MV-4-11 (cell line): ENCODE results near the gene CERK.

ENCODE experiments used
- DNase-seq: peaks from one replicate; lab custom pipeline; 2025; lab: John Stamatoyannopoulos, UW

The CERK gene

GRCh38 chr22:46764779-46765485 lies 26.9 kb upstream of the CERK start:
- no peak for DNase-seq

DNA sequence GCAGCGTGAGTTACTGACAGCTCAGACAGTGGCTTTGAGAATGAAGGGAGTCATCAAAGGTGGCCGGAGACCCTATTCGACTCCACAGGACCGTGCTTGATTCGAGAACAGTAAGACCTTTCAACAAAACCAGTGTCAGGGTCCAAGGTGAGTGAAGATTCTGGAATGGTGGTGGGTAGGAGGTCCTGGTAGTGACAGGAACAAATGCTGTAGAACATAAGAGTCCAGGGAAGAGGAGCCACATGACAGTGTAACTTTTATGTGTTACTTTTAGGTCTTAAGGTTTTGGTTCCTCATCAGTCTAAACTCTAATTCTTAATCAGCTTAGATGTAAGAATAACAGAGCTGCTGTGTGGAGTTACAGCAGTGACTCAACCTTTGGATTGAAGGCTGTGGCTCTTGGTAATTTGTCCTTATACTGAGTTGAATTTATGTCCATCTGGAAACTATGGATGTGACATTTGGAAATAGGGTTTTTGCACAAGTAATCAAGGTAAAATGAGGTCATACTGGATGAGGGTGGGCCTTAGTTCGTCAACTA lies 26.2 kb upstream of the CERK start:
- DNase-seq: peak; percentile 43

DNA sequence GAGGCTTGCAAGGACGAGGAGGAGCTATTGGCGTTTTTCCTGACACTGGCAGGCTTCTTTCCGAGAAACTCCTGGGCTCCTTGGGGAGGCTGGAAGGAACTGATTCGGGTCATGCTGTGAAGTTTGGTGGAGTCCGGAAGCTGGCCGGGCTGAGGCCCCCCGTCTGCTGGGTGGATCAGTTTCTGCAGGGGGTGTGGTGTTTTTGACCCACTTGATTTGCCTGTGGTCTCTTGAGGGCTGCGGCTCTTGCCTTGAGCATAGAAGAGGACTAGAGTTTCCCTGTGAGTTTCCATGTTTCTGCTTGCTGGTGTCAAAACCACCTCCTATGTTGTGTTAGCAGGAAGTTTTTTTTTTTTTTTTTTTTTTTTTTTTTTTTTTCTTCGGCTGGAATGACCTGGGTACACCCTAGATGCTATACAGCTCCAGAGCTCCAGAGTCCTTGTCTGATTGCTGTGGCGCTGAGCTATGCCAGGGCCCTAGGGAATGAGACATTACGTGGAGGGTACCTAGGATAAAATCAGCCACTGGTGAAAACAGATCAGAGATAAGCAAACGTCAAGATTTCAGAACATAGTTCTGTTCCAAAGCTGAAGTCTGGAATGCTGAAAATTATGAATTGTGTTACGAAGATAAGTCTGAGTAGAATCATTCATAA lies 25.1 kb upstream of the CERK start:
- DNase-seq: no peak

GRCh38 chr22:46762238-46763050 lies 24.4 kb upstream of the CERK start, which contains the start of gene TBC1D22A:
TSS of gene TBC1D22A (plus strand) at chr22:46762650. CDS start at chr22:46762787, 137 bp downstream.
- DNase-seq: peak; percentile 92

GRCh38 chr22:46761539-46762237 lies 23.6 kb upstream of the CERK start:
- no peak for DNase-seq

DNA sequence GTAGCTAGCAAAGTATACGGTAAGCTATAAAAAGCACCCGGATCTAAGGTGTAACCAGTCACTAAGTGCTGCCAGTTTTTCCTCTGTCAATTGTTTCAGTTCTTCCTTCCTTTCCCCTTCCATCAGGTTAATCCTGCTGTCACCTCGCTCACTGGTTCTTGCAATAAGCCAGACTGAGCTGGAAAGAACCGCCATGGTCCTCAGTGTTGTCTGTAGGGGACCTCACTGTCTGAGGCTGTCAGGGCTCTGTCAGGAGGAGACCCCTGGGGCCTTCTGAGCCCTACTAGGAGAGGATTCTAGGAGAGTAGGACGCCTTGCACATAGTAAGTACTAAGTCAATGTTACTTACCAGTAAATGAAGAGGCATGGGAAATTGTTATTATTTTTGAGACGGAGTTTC lies 23.0 kb upstream of the CERK start:
- no peak for DNase-seq

- peak; percentile 62 for DNase-seq
These were observed 20.8 kb upstream of the CERK start for GRCh38 chr22:46758867-46759290.

GRCh38 chr22:46758121-46758520 lies 20.1 kb upstream of the CERK start:
- peak; percentile 40 for DNase-seq

DNA sequence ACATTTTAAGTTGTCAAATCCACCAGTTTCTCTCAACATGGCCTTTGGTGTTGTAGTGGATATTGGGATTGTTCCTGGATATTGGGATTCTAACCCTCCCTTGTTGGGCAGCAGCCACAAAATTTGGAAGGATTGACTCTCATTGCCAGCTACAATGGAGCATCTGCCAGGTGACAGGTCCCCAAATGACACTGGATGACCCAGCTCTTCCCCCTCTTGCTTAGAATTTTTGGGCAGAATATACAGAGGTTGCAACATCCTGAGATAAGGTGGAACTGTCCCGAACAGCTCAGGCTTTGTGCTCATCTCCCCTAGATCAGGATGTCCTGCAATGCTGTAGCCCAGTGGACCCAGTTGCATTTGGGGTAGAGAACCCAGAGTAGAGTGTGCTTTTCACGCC lies 19.1 kb upstream of the CERK start:
- DNase-seq: no peak

GRCh38 chr22:46756097-46756496 lies 18.0 kb upstream of the CERK start:
- DNase-seq: no peak

DNA sequence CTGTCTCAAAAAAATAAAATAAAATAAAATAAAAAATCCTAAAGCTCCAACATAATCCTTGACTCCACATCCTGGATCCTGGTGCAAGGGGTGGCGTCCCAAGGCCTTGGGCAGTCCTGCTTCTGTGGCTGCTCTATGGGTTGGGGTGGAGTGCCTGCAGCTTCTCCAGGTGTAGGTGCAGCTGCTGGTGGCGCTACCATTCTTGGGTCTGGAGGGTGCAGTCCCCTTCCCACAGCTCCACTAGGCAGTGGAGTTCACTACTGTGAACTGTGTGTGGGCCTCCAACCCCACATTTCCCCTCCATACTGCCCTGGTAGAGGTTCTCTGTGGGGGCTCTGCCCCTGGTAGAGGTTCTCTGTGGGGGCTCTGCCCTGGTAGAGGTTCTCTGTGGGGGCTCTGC lies 17.5 kb upstream of the CERK start:
- DNase-seq: no peak

DNA sequence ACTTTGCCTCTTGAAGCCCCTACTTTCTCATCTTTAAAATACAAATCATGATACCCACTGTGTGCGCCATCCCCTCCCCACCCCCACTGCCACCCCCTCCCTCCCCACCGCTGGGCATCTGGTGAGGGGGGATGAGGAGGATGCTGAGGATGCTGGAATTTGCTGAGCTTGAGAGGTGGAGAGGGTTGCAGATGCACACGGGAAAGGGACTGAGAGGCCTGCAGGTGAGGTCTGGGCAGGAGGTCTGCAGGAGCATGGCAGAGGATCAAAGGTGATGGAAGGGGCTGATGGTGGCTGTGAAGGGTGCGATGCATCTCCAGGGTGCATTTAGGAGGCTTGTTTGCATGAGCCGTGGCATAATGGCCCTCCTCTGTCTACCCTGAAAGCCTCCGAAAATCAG lies 16.8 kb upstream of the CERK start:
- no peak for DNase-seq

DNA sequence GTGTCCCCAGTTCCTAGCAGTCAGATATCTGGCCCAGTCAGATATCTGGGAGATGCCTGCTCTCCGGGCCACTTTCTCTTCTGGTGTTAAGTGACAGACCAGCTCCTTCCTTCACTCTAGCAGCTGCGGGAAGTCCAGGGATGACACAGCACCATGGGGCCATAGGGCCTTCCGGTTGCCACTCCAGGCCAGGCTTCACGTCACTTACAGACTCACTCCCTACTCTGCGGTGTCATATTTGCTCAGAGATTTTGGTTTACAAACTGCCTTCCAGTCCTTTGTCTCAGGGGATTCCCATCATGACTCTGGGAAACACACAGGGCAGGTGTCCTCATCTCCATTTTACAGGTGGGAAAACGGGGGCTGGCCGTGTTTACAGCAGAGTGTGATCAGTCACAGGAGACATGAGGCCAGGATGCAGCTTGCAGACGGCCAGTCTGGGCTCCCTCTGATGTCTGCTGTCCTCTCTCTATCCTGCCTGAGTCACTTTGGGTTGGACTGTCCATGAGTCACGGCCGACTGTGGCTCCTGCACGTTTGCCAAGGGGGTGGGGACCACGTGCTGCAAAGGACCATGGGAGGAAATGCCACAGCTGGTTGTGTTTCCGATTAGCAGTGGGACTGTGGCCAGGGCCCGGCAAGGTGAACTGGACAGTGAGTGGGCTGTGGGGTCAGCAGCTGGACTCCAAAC lies 16.2 kb upstream of the CERK start:
- DNase-seq: peak; percentile 76

DNA sequence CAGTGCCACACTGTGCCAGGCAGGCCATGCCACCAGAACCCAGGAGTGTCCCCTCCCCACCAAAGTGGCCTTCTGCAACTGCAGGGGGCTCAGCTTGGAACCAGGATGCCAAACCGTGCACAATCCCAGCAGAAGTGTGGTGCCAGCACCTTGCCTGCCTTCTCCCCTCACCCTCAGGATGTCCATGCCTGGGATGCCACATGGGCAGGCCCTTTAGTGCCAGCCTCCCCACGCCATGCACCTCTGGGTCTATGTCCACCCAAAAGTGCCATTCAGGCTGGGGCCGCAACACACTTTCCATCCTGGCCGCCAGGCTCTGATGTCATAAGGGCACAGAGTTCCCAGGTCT lies 15.7 kb upstream of the CERK start:
- no peak for DNase-seq

GRCh38 chr22:46753360-46753759 lies 15.3 kb upstream of the CERK start:
- no peak for DNase-seq

GRCh38 chr22:46752988-46753310 lies 14.9 kb upstream of the CERK start:
- DNase-seq: no peak

GRCh38 chr22:46752286-46752987 lies 14.4 kb upstream of the CERK start:
- DNase-seq: no peak

DNA sequence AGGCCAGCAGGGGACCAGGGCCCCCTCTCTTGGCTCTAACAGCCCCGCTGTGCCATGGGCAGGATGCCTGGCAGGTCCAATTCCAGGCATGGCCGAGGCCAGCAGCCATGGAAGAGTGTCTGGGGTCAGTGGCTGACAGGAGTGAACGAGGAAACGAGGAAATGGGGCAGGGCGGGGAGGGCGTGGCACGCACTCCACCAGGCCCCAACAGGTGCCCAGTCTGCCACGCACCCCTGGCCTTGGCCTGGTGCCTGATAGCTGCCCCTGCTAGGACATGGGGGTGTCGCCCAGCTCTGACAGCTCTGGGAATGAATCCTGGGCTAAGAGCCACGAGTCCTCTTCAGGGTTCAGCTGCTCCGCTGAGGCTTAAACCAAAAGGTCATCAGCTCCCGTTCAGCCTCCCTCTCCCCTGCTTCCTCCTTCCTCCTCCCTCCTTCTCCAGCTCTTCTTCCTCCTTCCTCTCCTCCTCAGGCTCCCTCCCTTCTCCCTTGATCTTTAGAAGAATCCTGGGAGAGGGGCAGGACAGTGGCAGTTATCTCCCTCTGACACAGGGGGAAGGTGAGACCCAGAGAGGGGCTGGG lies 12.9 kb upstream of the CERK start:
- DNase-seq: no peak

GRCh38 chr22:46750530-46750800 lies 12.4 kb upstream of the CERK start:
- no peak for DNase-seq

DNA sequence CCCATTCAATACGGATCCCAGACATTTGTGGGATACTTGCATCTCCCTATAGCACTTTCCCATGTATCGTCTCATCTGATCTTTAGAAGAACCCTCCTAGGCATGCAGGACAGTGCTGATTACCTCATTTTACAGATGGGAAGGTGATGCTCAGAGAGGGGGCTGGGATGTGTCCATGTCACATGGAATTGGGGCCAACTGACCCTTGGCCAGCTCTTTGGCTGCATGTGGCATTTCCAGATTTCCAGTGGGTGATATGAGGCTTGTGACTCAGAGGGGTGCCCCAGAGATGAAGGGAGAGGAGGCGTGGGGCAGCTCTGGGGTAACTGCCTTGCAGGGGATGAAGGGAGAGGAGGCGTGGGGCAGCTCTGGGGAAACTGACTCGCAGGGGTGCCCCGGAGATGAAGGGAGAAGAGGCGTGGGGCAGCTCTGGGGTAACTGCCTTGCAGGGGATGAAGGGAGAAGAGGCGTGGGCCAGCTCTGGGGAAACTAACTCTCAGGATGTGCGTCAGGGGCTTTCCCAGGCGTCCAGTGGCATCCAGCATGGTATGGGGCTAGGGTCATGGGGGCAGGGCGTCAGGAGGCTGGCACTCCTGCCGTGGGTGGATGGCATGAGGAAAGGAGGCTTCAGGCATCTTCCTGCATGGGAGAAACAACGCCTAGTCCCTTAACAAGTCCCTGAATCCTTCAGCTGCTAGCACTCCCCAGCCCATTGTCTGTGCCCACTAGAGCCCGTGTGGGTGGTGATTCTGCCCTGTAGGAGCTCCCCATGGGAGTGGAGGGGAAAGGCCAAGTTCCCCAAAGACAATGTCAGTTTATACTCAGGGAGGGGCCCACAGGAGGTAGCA lies 11.9 kb upstream of the CERK start:
- DNase-seq: no peak
